A549 (cell line): ENCODE data around the gene RASSF3.

Experiments
- CEBPB ChIP-seq, 2 experiments: fragments of >200 bp in 1 of 2; sonication (Bioruptor Twin) in 1 of 2; formaldehyde crosslinking in 1 of 2; IDR thresholded peaks; 2 replicates each; pipeline ENCODE4 v1.6.1; 2012 to 2016
- CHD2 ChIP-seq: fragments of 150-350 bp; IDR thresholded peaks from 2 replicates; pipeline ENCODE4 v1.6.1; 2014; ENCODE audit warnings: low read length; ENCODE audit not compliant: partially characterized antibody
- HMGXB4 ChIP-seq: fragments of 250-450 bp; sonication (Bioruptor Pico); IDR thresholded peaks from 2 replicates; pipeline ENCODE4 v1.5.0; 2021; ENCODE audit warnings: mild to moderate bottlenecking, moderate library complexity, borderline replicate concordance
- HOXA7 ChIP-seq: fragments of 250-450 bp; sonication (Bioruptor Pico); IDR thresholded peaks from 2 replicates; pipeline ENCODE4 v1.5.0; 2020; ENCODE audit warnings: mild to moderate bottlenecking, moderate library complexity
- JUN ChIP-seq, 2 experiments: fragments of >200 bp; sonication (Bioruptor Twin); formaldehyde crosslinking; IDR thresholded peaks; 2 replicates in 1 of 2; 3 replicates in 1 of 2; pipeline ENCODE4 v1.6.1; 2016 to 2017
- MAX ChIP-seq: IDR thresholded peaks from 2 replicates; pipeline ENCODE4 v1.6.1; 2012
- MAZ ChIP-seq: fragments of 150-350 bp; IDR thresholded peaks from 2 replicates; pipeline ENCODE4 v1.6.1; 2014; ENCODE audit warnings: antibody characterized with exemption, low read depth, low read length, borderline replicate concordance
- PBX3 ChIP-seq: IDR thresholded peaks from 2 replicates; pipeline ENCODE4 v1.6.1; 2012
- POLR2A ChIP-seq: IDR thresholded peaks from 2 replicates; pipeline ENCODE4 v1.6.1; 2012; ENCODE audit warnings: mild to moderate bottlenecking, low read length
- RNF2 ChIP-seq: fragments of 200-600 bp; sonication (generic); IDR thresholded peaks from 2 replicates; pipeline ENCODE4 v1.6.1; 2016; ENCODE audit warnings: low read depth, mild to moderate bottlenecking, antibody characterized with exemption, moderate library complexity, borderline replicate concordance
- SREBF2 ChIP-seq: fragments of 450-650 bp; IDR thresholded peaks from 2 replicates; pipeline ENCODE4 v1.6.1; 2014; ENCODE audit warnings: mild to moderate bottlenecking, moderate library complexity
- TF ChIP-seq, protein P1 (sequence below): fragments of >200 bp; sonication (Bioruptor Twin); formaldehyde crosslinking; IDR thresholded peaks from 3 replicates; pipeline ENCODE4 v1.5.1; 2016
- TF ChIP-seq, protein P2 (sequence below): fragments of 450-650 bp; IDR thresholded peaks from 2 replicates; pipeline ENCODE4 v1.6.1; 2014; ENCODE audit warnings: antibody characterized with exemption

DNA sequence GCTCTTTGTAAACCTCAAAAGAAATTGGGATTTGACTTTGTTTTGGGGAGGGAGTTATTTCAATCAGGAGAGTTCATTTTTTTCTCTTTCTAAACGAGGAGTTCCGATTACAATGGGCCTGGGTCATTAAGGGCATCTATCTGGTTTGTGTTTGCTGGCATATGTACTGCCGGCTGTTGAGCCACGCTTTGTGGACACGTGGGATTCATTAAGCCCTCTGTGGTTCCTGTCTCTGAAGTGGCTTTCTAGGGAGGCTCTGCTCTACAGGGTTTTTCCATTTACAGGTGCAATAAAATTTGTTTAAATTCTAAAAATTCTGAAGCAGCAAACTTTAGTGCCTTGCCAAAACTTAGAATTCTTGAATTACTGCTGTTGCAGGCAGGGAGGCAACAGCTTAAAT, 91.0 kb downstream of the RASSF3 start:
- TF ChIP-seq CEBPB (IDR thresholded peaks at IDR 0.05) = no peak
- TF ChIP-seq HOXA7 = no peak
- TF ChIP-seq, protein P1, sequence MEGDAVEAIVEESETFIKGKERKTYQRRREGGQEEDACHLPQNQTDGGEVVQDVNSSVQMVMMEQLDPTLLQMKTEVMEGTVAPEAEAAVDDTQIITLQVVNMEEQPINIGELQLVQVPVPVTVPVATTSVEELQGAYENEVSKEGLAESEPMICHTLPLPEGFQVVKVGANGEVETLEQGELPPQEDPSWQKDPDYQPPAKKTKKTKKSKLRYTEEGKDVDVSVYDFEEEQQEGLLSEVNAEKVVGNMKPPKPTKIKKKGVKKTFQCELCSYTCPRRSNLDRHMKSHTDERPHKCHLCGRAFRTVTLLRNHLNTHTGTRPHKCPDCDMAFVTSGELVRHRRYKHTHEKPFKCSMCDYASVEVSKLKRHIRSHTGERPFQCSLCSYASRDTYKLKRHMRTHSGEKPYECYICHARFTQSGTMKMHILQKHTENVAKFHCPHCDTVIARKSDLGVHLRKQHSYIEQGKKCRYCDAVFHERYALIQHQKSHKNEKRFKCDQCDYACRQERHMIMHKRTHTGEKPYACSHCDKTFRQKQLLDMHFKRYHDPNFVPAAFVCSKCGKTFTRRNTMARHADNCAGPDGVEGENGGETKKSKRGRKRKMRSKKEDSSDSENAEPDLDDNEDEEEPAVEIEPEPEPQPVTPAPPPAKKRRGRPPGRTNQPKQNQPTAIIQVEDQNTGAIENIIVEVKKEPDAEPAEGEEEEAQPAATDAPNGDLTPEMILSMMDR = no peak
- no peak for TF ChIP-seq SREBF2
- TF ChIP-seq JUN (IDR thresholded peaks at IDR 0.05) = no peak
- no peak for TF ChIP-seq HMGXB4 (CRISPR knock-in tag)
- no peak for TF ChIP-seq RNF2
- TF ChIP-seq MAX = no peak
- TF ChIP-seq, protein P2, sequence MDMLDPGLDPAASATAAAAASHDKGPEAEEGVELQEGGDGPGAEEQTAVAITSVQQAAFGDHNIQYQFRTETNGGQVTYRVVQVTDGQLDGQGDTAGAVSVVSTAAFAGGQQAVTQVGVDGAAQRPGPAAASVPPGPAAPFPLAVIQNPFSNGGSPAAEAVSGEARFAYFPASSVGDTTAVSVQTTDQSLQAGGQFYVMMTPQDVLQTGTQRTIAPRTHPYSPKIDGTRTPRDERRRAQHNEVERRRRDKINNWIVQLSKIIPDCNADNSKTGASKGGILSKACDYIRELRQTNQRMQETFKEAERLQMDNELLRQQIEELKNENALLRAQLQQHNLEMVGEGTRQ = no peak
- TF ChIP-seq PBX3 = no peak
- no peak for TF ChIP-seq CHD2
- no peak for TF ChIP-seq MAZ
- no peak for TF ChIP-seq POLR2A
